NB4 (cell line): ENCODE data around the gene TEKT1.
A peak's percentile ranks its signal among the peaks of the same experiment; 100 is the strongest.
"Not testable (repeated sequence)": the region's sequence is repeated elsewhere in the genome, so short reads cannot be mapped to it uniquely, and the experiment has no call there.

Experiments used
- DNase-seq: peaks from one replicate; pipeline ENCODE4 v3.0.0; 2010; ENCODE audit warnings: low read depth
- H3K4me3 ChIP-seq: one replicate; pipeline ENCODE4 v1.5.1; 2011; ENCODE audit warnings: mild to moderate bottlenecking, low read depth, low read length, moderate library complexity
- MAX ChIP-seq: IDR thresholded peaks from 2 replicates; pipeline ENCODE4 v1.6.1; 2011; ENCODE audit warnings: low read depth, low read length
- MYC ChIP-seq: IDR thresholded peaks from 2 replicates; pipeline ENCODE4 v1.6.1; 2011; ENCODE audit warnings: low read depth, low read length
- POLR2A ChIP-seq: IDR thresholded peaks from 2 replicates; pipeline ENCODE4 v1.6.1; 2011; ENCODE audit warnings: mild to moderate bottlenecking; ENCODE audit not compliant: insufficient read length; ENCODE audit errors: extremely low read depth
- TF ChIP-seq, protein P1 (sequence below): IDR thresholded peaks from one replicate; pipeline ENCODE4 v1.5.1; 2012; ENCODE audit warnings: low read depth, low read length

The TEKT1 gene

GRCh38 chr17:6843241-6843880, 11.8 kb upstream of the TEKT1 start:
- TF ChIP-seq MAX = no peak
- no peak for TF ChIP-seq POLR2A
- TF ChIP-seq, protein P1, sequence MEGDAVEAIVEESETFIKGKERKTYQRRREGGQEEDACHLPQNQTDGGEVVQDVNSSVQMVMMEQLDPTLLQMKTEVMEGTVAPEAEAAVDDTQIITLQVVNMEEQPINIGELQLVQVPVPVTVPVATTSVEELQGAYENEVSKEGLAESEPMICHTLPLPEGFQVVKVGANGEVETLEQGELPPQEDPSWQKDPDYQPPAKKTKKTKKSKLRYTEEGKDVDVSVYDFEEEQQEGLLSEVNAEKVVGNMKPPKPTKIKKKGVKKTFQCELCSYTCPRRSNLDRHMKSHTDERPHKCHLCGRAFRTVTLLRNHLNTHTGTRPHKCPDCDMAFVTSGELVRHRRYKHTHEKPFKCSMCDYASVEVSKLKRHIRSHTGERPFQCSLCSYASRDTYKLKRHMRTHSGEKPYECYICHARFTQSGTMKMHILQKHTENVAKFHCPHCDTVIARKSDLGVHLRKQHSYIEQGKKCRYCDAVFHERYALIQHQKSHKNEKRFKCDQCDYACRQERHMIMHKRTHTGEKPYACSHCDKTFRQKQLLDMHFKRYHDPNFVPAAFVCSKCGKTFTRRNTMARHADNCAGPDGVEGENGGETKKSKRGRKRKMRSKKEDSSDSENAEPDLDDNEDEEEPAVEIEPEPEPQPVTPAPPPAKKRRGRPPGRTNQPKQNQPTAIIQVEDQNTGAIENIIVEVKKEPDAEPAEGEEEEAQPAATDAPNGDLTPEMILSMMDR = no peak
- TF ChIP-seq MYC = no peak
- DNase-seq = peak; percentile 63
- no peak overlapping the region for H3K4me3 ChIP-seq

GRCh38 chr17:6841769-6842168, 10.2 kb upstream of the TEKT1 start:
- H3K4me3 ChIP-seq, DNase-seq: not testable (repeated sequence)

GRCh38 chr17:6830383-6830986, 1.0 kb downstream of the TEKT1 start:
- no peak for DNase-seq
- TF ChIP-seq MAX (no peak), MYC (no peak), POLR2A (no peak)
- TF ChIP-seq, protein P1 = no peak
- H3K4me3 ChIP-seq = no peak overlapping the region

- no peak overlapping the region for H3K4me3 ChIP-seq
- DNase-seq = peak; percentile 13
- TF ChIP-seq MAX (no peak), MYC (no peak), POLR2A (no peak)
- TF ChIP-seq, protein P1 = no peak
Observed at GRCh38 chr17:6823011-6823442, 8.5 kb downstream of the TEKT1 start.

GRCh38 chr17:6818938-6819337, 12.6 kb downstream of the TEKT1 start:
- DNase-seq = no peak
- no peak overlapping the region for H3K4me3 ChIP-seq
- no peak for TF ChIP-seq POLR2A
- TF ChIP-seq, protein P1 = no peak
- no peak for TF ChIP-seq MYC
- TF ChIP-seq MAX = no peak

GRCh38 chr17:6816368-6816767, 15.2 kb downstream of the TEKT1 start:
- DNase-seq, H3K4me3 ChIP-seq: not testable (repeated sequence)

GRCh38 chr17:6815775-6816174, 15.8 kb downstream of the TEKT1 start:
- no peak for DNase-seq

More at GRCh38 chr17:6815775-6816174, 15.8 kb downstream of the TEKT1 start:
- H3K4me3 ChIP-seq = no peak overlapping the region
- TF ChIP-seq MAX = no peak
- TF ChIP-seq POLR2A = no peak
- TF ChIP-seq, protein P1 = no peak
- TF ChIP-seq MYC = no peak
